Measurements from ENCODE around the gene PC. TPM values are rescaled to one million over a fixed set of nuclear protein-coding genes. Genes with fewer than 3 reads are reported as not detected.

The PC gene
- total RNA-seq, 4 donors from 2014 or later: 13.1 to 67.6 (median 32.1) TPM

DNA sequence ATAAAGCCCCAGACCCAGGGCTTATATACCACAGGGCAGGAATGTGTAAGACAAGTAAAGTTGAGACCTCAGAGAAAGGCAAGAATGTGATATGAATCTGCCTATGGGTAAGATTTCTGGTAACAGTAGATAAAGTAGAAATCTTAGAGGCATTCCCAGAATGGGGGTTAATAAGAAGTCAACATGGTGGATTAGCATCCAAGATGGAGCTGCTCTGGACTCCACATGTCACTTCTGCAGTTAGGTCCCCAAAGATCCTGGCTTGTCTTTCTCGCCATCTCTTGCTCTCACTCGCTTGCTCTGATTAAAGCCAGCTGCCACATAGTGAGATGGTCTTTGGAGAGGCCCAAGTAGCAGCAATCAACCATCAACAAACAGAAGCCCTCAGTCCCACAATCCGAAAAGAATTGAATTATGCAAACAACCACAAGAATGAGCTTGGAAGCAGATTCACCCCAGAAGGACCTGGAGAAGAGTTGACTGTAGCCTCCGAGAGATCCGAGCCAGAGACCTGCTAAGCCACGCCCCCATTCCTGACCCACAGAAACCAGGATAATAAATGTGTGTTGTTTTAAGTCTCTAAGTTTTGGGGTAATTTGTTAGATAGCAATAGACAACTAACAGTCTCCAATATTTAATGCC, 11.5 kb upstream of the PC start:
- no peaks in the 10 kb centered on the region for H3K9me3 ChIP-seq
- H3K4me1 ChIP-seq: no peaks in the 10 kb centered on the region
- in situ Hi-C loops (cut with MboI; ENCODE audit: low sequenced_read_pairs in 4 of 4): no loop called here
- ATAC-seq (no peak), DNase-seq (no peak)
- intact Hi-C loops (cut with DNase I; ENCODE audit: low total_unique reads): no loop called here
- H3K4me3 ChIP-seq: no peak overlapping the region
- no peaks in the 10 kb centered on the region for H3K27me3 ChIP-seq
- H3K27ac ChIP-seq: no peak overlapping the region
- no peaks in the 10 kb centered on the region for H3K36me3 ChIP-seq
- TF ChIP-seq CTCF (IDR thresholded peaks at IDR 0.05 in 4 of 5, conservative IDR thresholded peaks at IDR 0.05 in 1 of 5) (no peak), POLR2A (IDR thresholded peaks at IDR 0.05) (no peak)

DNA sequence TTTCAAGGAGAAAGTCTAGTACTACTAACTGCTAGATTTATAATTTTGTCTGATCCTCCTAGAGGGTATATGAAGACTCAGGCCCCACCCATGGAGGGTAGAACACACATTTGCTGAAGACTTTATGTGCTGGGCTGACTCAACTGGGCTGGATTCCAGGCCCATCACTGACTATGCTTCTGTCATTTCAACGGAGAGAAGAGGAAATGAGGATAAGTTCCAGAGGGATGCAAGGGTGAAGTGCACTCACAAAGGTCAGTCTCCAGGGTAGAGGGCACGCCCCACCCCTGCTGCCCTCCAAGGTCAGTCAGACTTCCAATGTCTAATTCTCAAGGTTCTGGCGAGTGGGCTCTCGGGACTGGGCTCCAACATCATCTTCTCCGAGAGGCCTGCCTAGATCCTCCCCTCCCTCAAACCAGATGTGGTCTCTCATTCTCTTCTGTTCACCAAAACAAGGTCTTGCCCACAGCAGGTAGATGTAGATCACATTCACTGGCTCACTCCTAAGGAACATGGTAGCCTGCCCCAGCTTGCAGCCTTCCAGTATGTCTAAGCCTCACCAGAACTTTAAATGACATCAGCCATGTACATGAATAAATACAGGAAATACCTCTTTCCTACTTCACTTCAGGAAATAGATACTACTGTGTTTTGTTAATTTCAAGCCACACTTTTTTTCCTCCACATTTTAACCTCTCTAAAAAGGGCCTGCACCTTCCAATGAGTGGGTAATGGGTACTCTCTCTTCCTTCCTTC, 9.7 kb upstream of the PC start:
- no peaks in the 10 kb centered on the region for H3K27me3 ChIP-seq
- H3K4me1 ChIP-seq: no peaks in the 10 kb centered on the region
- in situ Hi-C loops (cut with MboI; ENCODE audit: low sequenced_read_pairs in 4 of 4) (no loop called here), intact Hi-C loops (cut with DNase I; ENCODE audit: low total_unique reads) (no loop called here)
- no peak for TF ChIP-seq POLR2A (IDR thresholded peaks at IDR 0.05)
- no peak for TF ChIP-seq CTCF (IDR thresholded peaks at IDR 0.05 in 4 of 5, conservative IDR thresholded peaks at IDR 0.05 in 1 of 5)
- ATAC-seq (no peak), DNase-seq (no peak)
- H3K4me3 ChIP-seq: no peak overlapping the region
- no peaks in the 10 kb centered on the region for H3K36me3 ChIP-seq
- no peak overlapping the region for H3K27ac ChIP-seq
- H3K9me3 ChIP-seq: no peaks in the 10 kb centered on the region

- no peak overlapping the region for H3K4me3 ChIP-seq
- in situ Hi-C loops (cut with MboI; ENCODE audit: low sequenced_read_pairs in 4 of 4) (no loop called here), intact Hi-C loops (cut with DNase I; ENCODE audit: low total_unique reads) (no loop called here)
- no peak overlapping the region for H3K27ac ChIP-seq
- H3K9me3 ChIP-seq: no peaks in the 10 kb centered on the region
- no peak for TF ChIP-seq POLR2A (IDR thresholded peaks at IDR 0.05)
- TF ChIP-seq CTCF (IDR thresholded peaks at IDR 0.05 in 4 of 5, conservative IDR thresholded peaks at IDR 0.05 in 1 of 5): no peak
- no peaks in the 10 kb centered on the region for H3K4me1 ChIP-seq
- no peaks in the 10 kb centered on the region for H3K36me3 ChIP-seq
- H3K27me3 ChIP-seq: no peaks in the 10 kb centered on the region
- ATAC-seq (no peak), DNase-seq (no peak)
These were observed 8.2 kb upstream of the PC start for GRCh38 chr11:66966351-66966750.

DNA sequence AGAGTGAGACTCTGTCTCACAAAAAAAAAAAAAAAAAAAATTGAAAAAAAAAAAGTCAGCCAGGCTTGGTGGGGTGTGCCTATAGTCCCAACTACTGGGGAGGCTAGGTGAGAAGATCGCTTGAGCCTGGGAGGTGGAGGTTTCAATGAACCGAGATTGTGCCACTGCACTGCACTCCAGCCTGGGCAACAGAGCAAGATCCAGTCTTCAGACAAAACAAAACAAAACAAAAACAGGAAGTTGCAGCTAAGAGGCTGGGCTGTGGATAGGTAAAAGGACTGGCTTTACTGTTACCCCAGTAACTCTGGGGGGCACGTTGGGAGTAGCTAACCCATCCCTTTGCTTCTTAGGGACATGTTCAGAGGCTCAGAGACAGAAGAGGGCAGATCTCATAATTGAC, 6.3 kb upstream of the PC start:
- peaks cover 0 to 1% of the 10 kb centered on the region in 2 donors for H3K4me1 ChIP-seq
- H3K9me3 ChIP-seq: no peaks in the 10 kb centered on the region
- H3K4me3 ChIP-seq: no peak overlapping the region
- no peak for DNase-seq
- ATAC-seq: no peak
- no peaks in the 10 kb centered on the region for H3K27me3 ChIP-seq
- intact Hi-C loops (cut with DNase I; ENCODE audit: low total_unique reads) (no loop called here), in situ Hi-C loops (cut with MboI; ENCODE audit: low sequenced_read_pairs in 4 of 4) (no loop called here)
- TF ChIP-seq POLR2A (IDR thresholded peaks at IDR 0.05): no peak
- no peak for TF ChIP-seq CTCF (IDR thresholded peaks at IDR 0.05 in 4 of 5, conservative IDR thresholded peaks at IDR 0.05 in 1 of 5)
- no peak overlapping the region for H3K27ac ChIP-seq
- H3K36me3 ChIP-seq: no peaks in the 10 kb centered on the region

Measured in gastrocnemius medialis (tissue), 4 donors.